ENCODE data around the gene TNS3.

TNS3 gene

GRCh38 chr7:47407136-47407535 lies 174.8 kb downstream of the TNS3 start:
- Histone ChIP-seq H3K36me3 (ENCODE audit: control insufficient read depth in 4 of 4, insufficient read depth in 4 of 4, low read length in 3 of 4) (peaks cover 14 to 92% (median 45%) of the 10 kb centered on the region in 4 experiments), H3K4me3 (ENCODE audit: control insufficient read depth in 1 of 7, extremely low read depth in 1 of 7, insufficient read depth in 4 of 7, low read depth in 2 of 7, low read length in 6 of 7) (no peak overlapping the region), H3K9me3 (ENCODE audit: control extremely low read depth in 1 of 5, control insufficient read depth in 4 of 5, insufficient read depth in 2 of 5, low read depth in 1 of 5, low read length in 4 of 5) (no peaks in the 10 kb centered on the region), H3K27me3 (replicated peaks in 2 of 5; ENCODE audit: control insufficient read depth in 4 of 5, insufficient read depth in 5 of 5, low read length in 4 of 5) (no peaks in the 10 kb centered on the region), H3K27ac (ENCODE audit: insufficient read depth in 1 of 2, low read depth in 1 of 2, low read length in 2 of 2, poor library complexity in 1 of 2, severe bottlenecking in 2 of 2) (no peak overlapping the region), H3K4me1 (ENCODE audit: control extremely low read depth in 1 of 4, control insufficient read depth in 4 of 4, insufficient read depth in 4 of 4, low read length in 3 of 4) (no peaks in the 10 kb centered on the region)
- DNase-seq: no peak
- CTCF ChIA-PET: no interaction called here
- POLR2A ChIA-PET: no interaction called here
- WGBS (ENCODE audit: insufficient coverage): 97% methylated on average over 12 of the region's 13 CpGs

DNA sequence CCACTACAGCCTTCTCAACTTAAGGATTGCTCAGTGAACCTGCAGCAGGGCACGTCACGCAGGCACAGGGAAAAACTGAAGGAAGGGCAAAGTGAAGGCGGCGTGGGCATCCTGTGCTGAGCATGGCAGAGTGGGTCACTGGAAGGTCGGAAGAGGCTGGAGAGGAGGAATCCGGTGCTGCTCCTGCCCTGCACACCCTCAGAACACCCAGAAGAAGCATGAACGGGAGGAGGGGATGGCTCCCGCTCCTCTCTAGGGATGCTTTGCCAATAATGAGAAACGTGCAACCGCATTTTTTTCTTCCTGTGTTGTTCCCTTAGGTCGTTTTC lies 175.1 kb downstream of the TNS3 start:
- Histone ChIP-seq H3K27me3 (replicated peaks in 2 of 5; ENCODE audit: control insufficient read depth in 4 of 5, insufficient read depth in 5 of 5, low read length in 4 of 5) (no peaks in the 10 kb centered on the region), H3K36me3 (ENCODE audit: control insufficient read depth in 4 of 4, insufficient read depth in 4 of 4, low read length in 3 of 4) (peaks cover 15 to 92% (median 46%) of the 10 kb centered on the region in 4 experiments), H3K9me3 (ENCODE audit: control extremely low read depth in 1 of 5, control insufficient read depth in 4 of 5, insufficient read depth in 2 of 5, low read depth in 1 of 5, low read length in 4 of 5) (no peaks in the 10 kb centered on the region), H3K4me1 (ENCODE audit: control extremely low read depth in 1 of 4, control insufficient read depth in 4 of 4, insufficient read depth in 4 of 4, low read length in 3 of 4) (no peaks in the 10 kb centered on the region), H3K4me3 (ENCODE audit: control insufficient read depth in 1 of 7, extremely low read depth in 1 of 7, insufficient read depth in 4 of 7, low read depth in 2 of 7, low read length in 6 of 7) (no peak overlapping the region), H3K27ac (ENCODE audit: insufficient read depth in 1 of 2, low read depth in 1 of 2, low read length in 2 of 2, poor library complexity in 1 of 2, severe bottlenecking in 2 of 2) (no peak overlapping the region)
- DNase-seq: no peak
- CTCF ChIA-PET: no interaction called here
- POLR2A ChIA-PET: no interaction called here
- 94% methylated on average over 11 of the region's 11 CpGs for WGBS (ENCODE audit: insufficient coverage)

DNA sequence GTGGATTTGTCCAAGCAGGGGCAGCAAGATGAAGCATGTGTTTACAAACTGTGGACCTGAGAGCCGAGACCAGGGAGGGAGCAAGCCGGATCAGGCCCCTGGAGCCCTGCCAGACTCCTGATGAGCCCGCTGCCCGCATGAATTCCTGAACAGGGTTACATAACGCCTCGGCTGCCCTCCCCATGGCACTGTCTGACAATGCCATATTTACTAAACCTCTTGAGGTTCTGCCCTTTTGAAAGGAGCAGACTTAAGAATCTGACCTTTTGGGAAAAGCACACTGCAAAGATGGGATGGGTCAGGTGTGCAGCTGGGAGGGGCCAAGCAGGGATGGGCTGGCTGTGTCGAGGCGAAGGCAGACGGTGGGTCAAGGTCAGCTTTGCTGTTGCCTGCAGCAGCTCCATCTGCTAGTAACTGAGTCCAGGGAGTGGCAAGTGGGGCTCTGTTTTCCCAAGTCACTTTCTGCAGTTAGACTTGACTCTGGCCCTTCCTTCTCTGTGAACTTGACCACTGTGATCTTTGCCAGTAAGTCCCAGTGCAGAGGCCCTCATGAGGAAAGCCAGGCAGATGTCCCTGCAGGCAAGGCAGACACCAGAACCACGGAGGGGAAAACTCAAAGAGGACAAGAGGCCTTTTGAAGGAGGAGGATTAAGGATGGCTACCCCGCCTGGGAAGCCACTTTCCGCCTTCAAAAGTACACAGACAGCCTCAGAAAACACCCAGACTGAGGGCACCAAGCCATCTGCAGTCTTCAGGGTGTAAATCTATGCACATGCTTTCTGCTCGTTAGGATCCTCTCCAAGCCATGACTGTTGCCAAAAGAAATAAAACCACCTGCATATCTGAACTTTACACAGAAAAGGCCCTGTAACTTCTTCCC lies 175.8 kb downstream of the TNS3 start:
- H3K27me3 ChIP-seq (replicated peaks in 2 of 5; ENCODE audit: control insufficient read depth in 4 of 5, insufficient read depth in 5 of 5, low read length in 4 of 5): no peaks in the 10 kb centered on the region
- H3K36me3 ChIP-seq (ENCODE audit: control insufficient read depth in 4 of 4, insufficient read depth in 4 of 4, low read length in 3 of 4): peaks cover 13 to 92% (median 49%) of the 10 kb centered on the region in 4 experiments
- no peaks in the 10 kb centered on the region for H3K9me3 ChIP-seq (ENCODE audit: control extremely low read depth in 1 of 5, control insufficient read depth in 4 of 5, insufficient read depth in 2 of 5, low read depth in 1 of 5, low read length in 4 of 5)
- H3K4me1 ChIP-seq (ENCODE audit: control extremely low read depth in 1 of 4, control insufficient read depth in 4 of 4, insufficient read depth in 4 of 4, low read length in 3 of 4): no peaks in the 10 kb centered on the region
- WGBS (ENCODE audit: insufficient coverage): 97% methylated on average over 13 of the region's 13 CpGs
- no peak overlapping the region for H3K27ac ChIP-seq (ENCODE audit: insufficient read depth in 1 of 2, low read depth in 1 of 2, low read length in 2 of 2, poor library complexity in 1 of 2, severe bottlenecking in 2 of 2)
- no peak for DNase-seq
- POLR2A ChIA-PET: no interaction called here
- CTCF ChIA-PET: interaction anchor here (1.2 kb wide), 1 partner anchor 10 kb away, joined by 4 read pairs; no protein-coding TSS in a partner anchor
- no peak overlapping the region for H3K4me3 ChIP-seq (ENCODE audit: control insufficient read depth in 1 of 7, extremely low read depth in 1 of 7, insufficient read depth in 4 of 7, low read depth in 2 of 7, low read length in 6 of 7)

- Histone ChIP-seq H3K27ac (ENCODE audit: insufficient read depth in 1 of 2, low read depth in 1 of 2, low read length in 2 of 2, poor library complexity in 1 of 2, severe bottlenecking in 2 of 2) (no peak overlapping the region), H3K36me3 (ENCODE audit: control insufficient read depth in 4 of 4, insufficient read depth in 4 of 4, low read length in 3 of 4) (peaks cover 13 to 92% (median 54%) of the 10 kb centered on the region in 4 experiments), H3K27me3 (replicated peaks in 2 of 5; ENCODE audit: control insufficient read depth in 4 of 5, insufficient read depth in 5 of 5, low read length in 4 of 5) (no peaks in the 10 kb centered on the region), H3K4me3 (ENCODE audit: control insufficient read depth in 1 of 7, extremely low read depth in 1 of 7, insufficient read depth in 4 of 7, low read depth in 2 of 7, low read length in 6 of 7) (no peak overlapping the region), H3K9me3 (ENCODE audit: control extremely low read depth in 1 of 5, control insufficient read depth in 4 of 5, insufficient read depth in 2 of 5, low read depth in 1 of 5, low read length in 4 of 5) (no peaks in the 10 kb centered on the region), H3K4me1 (ENCODE audit: control extremely low read depth in 1 of 4, control insufficient read depth in 4 of 4, insufficient read depth in 4 of 4, low read length in 3 of 4) (no peaks in the 10 kb centered on the region)
- POLR2A ChIA-PET: no interaction called here
- CTCF ChIA-PET: interaction anchor here (1.2 kb wide), 1 partner anchor 10 kb away, joined by 4 read pairs; no protein-coding TSS in a partner anchor
- WGBS (ENCODE audit: insufficient coverage): 98% methylated on average over 8 of the region's 8 CpGs
- DNase-seq: no peak
Measured at GRCh38 chr7:47405286-47405904, 176.5 kb downstream of the TNS3 start.

- no peak for DNase-seq
- no peak overlapping the region for H3K4me3 ChIP-seq (ENCODE audit: control insufficient read depth in 1 of 7, extremely low read depth in 1 of 7, insufficient read depth in 4 of 7, low read depth in 2 of 7, low read length in 6 of 7)
- peaks cover 14 to 84% (median 55%) of the 10 kb centered on the region in 4 experiments for H3K36me3 ChIP-seq (ENCODE audit: control insufficient read depth in 4 of 4, insufficient read depth in 4 of 4, low read length in 3 of 4)
- ChIA-PET POLR2A (no interaction called here), CTCF (no interaction called here)
- no peaks in the 10 kb centered on the region for H3K4me1 ChIP-seq (ENCODE audit: control extremely low read depth in 1 of 4, control insufficient read depth in 4 of 4, insufficient read depth in 4 of 4, low read length in 3 of 4)
- H3K27me3 ChIP-seq (replicated peaks in 2 of 5; ENCODE audit: control insufficient read depth in 4 of 5, insufficient read depth in 5 of 5, low read length in 4 of 5): no peaks in the 10 kb centered on the region
- WGBS (ENCODE audit: insufficient coverage): no CpG with 5 or more reads among the region's 3 CpGs
- H3K27ac ChIP-seq (ENCODE audit: insufficient read depth in 1 of 2, low read depth in 1 of 2, low read length in 2 of 2, poor library complexity in 1 of 2, severe bottlenecking in 2 of 2): no peak overlapping the region
- H3K9me3 ChIP-seq (ENCODE audit: control extremely low read depth in 1 of 5, control insufficient read depth in 4 of 5, insufficient read depth in 2 of 5, low read depth in 1 of 5, low read length in 4 of 5): no peaks in the 10 kb centered on the region
Measured at GRCh38 chr7:47404010-47404409, 177.9 kb downstream of the TNS3 start.

DNA sequence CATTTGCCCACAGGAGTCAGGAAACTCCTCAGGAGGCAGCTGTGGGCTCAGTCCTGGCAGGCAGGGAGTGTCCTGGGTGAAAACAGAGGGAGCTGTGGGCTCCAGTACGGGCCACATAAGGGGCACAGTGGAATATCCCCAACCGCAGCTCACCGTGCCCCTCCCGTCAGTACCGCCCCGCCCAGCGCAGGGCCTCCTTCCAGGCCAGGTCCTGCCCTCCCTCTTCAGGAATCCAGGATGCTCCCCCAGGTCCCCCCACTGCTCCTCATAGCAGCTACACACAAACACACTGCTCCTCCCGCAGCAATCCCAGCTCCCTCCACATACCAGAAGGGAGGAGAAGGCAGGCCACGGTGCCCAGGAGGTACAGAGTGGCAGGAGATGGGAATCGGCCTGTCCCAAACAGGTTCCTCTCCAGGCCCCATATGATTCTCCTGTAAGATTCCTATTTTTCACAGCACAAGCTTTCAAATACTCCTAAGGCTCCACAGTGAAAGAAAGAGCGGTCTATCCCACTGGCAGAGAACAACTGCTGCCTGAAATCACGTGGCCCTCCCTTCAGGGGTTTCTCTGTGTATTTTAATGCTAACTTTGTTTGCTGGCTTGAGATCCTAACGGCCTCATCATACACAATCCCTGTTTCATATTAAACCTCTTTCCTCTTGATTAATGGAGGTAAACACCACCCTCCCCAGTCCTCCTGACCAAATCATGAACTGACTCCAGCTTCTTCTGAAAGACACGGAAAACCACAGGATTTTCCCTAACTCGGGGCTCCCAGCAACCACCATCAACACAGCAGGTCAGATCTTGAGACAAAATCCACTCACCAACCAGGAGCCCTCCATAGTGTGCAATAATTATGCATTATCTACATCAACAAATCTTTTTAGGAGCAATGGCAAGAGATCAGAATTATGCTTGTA lies 178.7 kb downstream of the TNS3 start:
- 98% methylated on average over 12 of the region's 15 CpGs for WGBS (ENCODE audit: insufficient coverage)
- Histone ChIP-seq H3K4me1 (ENCODE audit: control extremely low read depth in 1 of 4, control insufficient read depth in 4 of 4, insufficient read depth in 4 of 4, low read length in 3 of 4) (no peaks in the 10 kb centered on the region), H3K36me3 (ENCODE audit: control insufficient read depth in 4 of 4, insufficient read depth in 4 of 4, low read length in 3 of 4) (peaks cover 18 to 83% (median 52%) of the 10 kb centered on the region in 4 experiments), H3K4me3 (ENCODE audit: control insufficient read depth in 1 of 7, extremely low read depth in 1 of 7, insufficient read depth in 4 of 7, low read depth in 2 of 7, low read length in 6 of 7) (no peak overlapping the region), H3K27ac (ENCODE audit: insufficient read depth in 1 of 2, low read depth in 1 of 2, low read length in 2 of 2, poor library complexity in 1 of 2, severe bottlenecking in 2 of 2) (no peak overlapping the region), H3K27me3 (replicated peaks in 2 of 5; ENCODE audit: control insufficient read depth in 4 of 5, insufficient read depth in 5 of 5, low read length in 4 of 5) (no peaks in the 10 kb centered on the region), H3K9me3 (ENCODE audit: control extremely low read depth in 1 of 5, control insufficient read depth in 4 of 5, insufficient read depth in 2 of 5, low read depth in 1 of 5, low read length in 4 of 5) (no peaks in the 10 kb centered on the region)
- ChIA-PET CTCF (no interaction called here), POLR2A (interaction anchor here (0.6 kb wide), 1 partner anchor 273 kb away, joined by 3 read pairs; no protein-coding TSS in a partner anchor)
- no peak for DNase-seq
